Subcutaneous abdominal adipose tissue (tissue), 5 donors: ENCODE results near the gene BLOC1S1.

Source experiments
- H3K27ac ChIP-seq: one replicate; pipeline ENCODE4 v1.7.0; 2013; ENCODE audit warnings: low read depth, mild to moderate bottlenecking, inconsistent platforms, low read length, moderate library complexity
- H3K27me3 ChIP-seq, 5 donors: one replicate each; pipeline ENCODE4 v1.7.0; 2013; ENCODE audit warnings: low read length in 5 of 5, inconsistent platforms in 1 of 5; ENCODE audit not compliant: control insufficient read depth in 5 of 5, insufficient read depth in 4 of 5
- H3K36me3 ChIP-seq, 5 donors: one replicate each; pipeline ENCODE4 v1.7.0; 2013; ENCODE audit warnings: low read length in 5 of 5; ENCODE audit not compliant: control insufficient read depth in 5 of 5, insufficient read depth in 5 of 5
- H3K4me1 ChIP-seq, 5 donors: one replicate each; pipeline ENCODE4 v1.7.0; 2013; ENCODE audit warnings: low read length in 5 of 5, mild to moderate bottlenecking in 3 of 5, moderate library complexity in 1 of 5; ENCODE audit not compliant: control insufficient read depth in 5 of 5, insufficient read depth in 5 of 5
- H3K4me3 ChIP-seq, 5 donors: one replicate each; pipeline ENCODE4 v1.7.0; 2013; ENCODE audit warnings: low read length in 5 of 5, low read depth in 1 of 5
- H3K9ac ChIP-seq, 5 donors: one replicate each; pipeline ENCODE4 v1.7.0; 2013; ENCODE audit warnings: low read length in 5 of 5, mild to moderate bottlenecking in 4 of 5, moderate library complexity in 3 of 5
- H3K9me3 ChIP-seq, 5 donors: one replicate each; pipeline ENCODE4 v1.7.0; 2013; ENCODE audit warnings: low read length in 5 of 5; ENCODE audit not compliant: control insufficient read depth in 5 of 5
- donor health status: healthy.
- donor health status: healthy.
- donor health status: healthy.
- donor health status: healthy.
- donor health status: healthy.

The BLOC1S1 gene

DNA sequence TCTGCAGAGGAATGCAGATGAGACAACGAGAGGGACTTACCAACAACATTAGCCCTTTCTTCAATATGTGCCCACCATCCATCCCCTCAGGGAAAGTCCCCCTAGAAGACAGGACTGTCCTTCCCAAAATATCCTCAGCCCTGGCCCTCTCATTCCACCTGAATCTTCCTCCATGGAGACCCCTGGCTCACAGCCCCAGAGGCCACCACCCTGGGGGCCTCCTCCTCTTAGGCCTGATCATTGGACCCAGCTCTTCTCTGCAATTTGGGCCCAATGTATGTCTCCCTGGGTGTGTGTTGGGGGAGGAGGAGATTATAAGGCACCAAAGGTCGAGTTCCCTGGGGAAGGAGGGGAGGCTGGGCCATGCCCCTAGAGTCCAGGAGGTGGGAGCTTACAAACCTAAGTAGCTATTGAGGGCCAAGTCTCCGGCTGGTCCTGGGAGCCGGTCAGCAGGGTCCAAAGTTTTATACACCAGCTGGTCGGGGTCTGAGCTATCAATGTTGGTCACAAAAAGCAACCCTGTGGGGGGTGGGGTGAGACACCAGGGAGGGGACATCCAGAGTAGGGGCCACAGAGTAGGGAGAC is 16.3 kb upstream of the BLOC1S1 start:
- H3K27me3 ChIP-seq: no peaks in the 10 kb centered on the region
- peaks cover 5 to 49% (median 37%) of the 10 kb centered on the region in 5 donors for H3K4me1 ChIP-seq
- H3K27ac ChIP-seq: peak overlapping the region; percentile 33
- H3K9me3 ChIP-seq: no peaks in the 10 kb centered on the region
- H3K36me3 ChIP-seq: peaks cover 0 to 78% (median 66%) of the 10 kb centered on the region in 5 donors
- H3K4me3 ChIP-seq: no peak overlapping the region
- H3K9ac ChIP-seq: peak overlapping the region in 2 of 5 donors; percentile 6 to 39

DNA sequence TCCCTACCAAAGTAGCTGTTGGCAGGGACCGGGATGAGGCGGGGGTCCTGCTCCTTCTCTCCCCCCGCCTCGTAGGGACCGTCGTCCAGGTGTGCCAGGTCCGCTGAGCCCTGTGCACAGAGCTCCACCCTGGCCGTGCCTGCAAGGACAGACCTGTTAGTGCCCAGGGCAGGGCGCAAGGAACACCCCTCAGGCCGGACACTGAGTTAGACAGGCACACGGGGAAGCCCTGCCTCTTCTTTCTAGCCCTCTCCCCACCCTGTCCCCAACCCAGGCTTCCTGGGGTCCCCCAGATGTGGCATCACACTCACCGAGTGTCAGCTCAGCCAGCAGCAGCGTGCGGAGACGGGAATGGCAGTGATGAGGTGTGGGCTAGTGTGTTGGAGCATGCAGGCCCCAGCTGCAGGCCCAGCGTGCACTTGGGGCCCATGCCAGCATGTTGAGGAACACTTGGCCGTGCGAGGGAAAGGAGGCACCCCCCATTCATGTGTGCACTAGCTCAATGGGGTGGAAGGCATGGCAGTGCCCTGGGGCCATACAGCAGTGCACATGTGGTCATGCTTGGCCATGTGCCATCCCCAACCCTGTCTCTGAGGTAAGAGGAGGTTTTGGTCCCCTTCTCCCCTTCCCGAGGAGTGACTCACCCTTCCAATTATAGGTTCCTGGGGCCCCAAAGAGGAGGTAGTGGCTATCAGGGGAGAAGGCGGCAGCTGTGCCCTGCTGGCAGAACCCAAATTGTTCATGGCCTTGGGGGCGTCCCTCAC is 15.4 kb upstream of the BLOC1S1 start:
- H3K27me3 ChIP-seq: no peaks in the 10 kb centered on the region
- no peaks in the 10 kb centered on the region for H3K9me3 ChIP-seq
- H3K36me3 ChIP-seq: peaks cover 0 to 69% (median 57%) of the 10 kb centered on the region in 5 donors
- peaks cover 5 to 57% (median 46%) of the 10 kb centered on the region in 5 donors for H3K4me1 ChIP-seq
- H3K4me3 ChIP-seq: peak overlapping the region in 1 of 5 donors; percentile 7
- no peak overlapping the region for H3K9ac ChIP-seq
- H3K27ac ChIP-seq: peak overlapping the region; percentile 33

DNA sequence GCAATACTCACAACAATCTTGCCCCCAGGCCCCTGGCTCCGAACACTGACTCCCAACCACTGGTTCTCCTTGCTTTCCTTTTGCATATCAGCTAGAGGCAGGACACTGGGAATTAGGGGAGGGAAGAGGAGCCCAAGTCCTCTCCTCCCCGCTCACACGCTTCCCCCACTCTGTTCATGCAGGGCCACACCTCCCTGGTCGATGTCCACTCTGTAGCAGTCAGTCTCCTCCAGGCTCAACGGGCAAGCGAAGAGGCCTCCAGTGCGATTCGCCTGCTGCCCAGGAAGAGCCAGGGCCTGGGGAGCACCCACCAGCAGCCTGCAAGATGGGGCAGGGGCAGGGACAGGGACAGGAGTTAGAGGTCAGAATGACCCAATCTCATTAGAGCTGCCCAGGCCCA is 13.0 kb upstream of the BLOC1S1 start:
- Histone ChIP-seq H3K27me3 (peaks cover 0 to 5% (median 0%) of the 10 kb centered on the region in 5 donors), H3K36me3 (peaks cover 0 to 45% (median 33%) of the 10 kb centered on the region in 5 donors), H3K9ac (no peak overlapping the region), H3K27ac (peak overlapping the region; percentile 85), H3K9me3 (no peaks in the 10 kb centered on the region), H3K4me3 (peak overlapping the region in 3 of 5 donors; percentile 19 to 28 (median 24)), H3K4me1 (peaks cover 2 to 79% (median 67%) of the 10 kb centered on the region in 5 donors)

DNA sequence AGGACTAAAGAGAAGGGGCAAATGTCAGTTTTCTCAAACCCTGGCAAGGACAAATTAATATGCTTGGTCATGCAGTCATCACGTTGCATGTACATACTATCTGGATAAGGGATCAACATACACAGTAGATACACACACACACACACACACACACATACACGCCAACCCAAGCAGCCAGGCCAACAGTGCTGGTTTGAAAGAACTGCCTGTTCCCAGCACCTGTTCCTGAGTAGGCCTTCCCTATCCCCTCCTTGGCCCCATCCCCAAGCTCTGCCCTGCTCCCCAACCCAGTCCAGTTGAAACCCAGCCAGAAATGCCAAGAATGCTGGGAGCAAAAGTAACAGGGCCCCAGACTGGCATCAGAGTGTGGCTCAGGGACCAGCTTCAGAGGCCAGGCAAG is 12.6 kb upstream of the BLOC1S1 start:
- Histone ChIP-seq H3K36me3 (peaks cover 0 to 41% (median 29%) of the 10 kb centered on the region in 5 donors), H3K4me3 (peak overlapping the region; percentile 0 to 94 (median 47)), H3K4me1 (peaks cover 2 to 82% (median 70%) of the 10 kb centered on the region in 5 donors), H3K27me3 (peaks cover 0 to 5% (median 0%) of the 10 kb centered on the region in 5 donors), H3K27ac (peak overlapping the region; percentile 85), H3K9ac (peak overlapping the region in 3 of 5 donors; percentile 21 to 37 (median 35)), H3K9me3 (no peaks in the 10 kb centered on the region)

DNA sequence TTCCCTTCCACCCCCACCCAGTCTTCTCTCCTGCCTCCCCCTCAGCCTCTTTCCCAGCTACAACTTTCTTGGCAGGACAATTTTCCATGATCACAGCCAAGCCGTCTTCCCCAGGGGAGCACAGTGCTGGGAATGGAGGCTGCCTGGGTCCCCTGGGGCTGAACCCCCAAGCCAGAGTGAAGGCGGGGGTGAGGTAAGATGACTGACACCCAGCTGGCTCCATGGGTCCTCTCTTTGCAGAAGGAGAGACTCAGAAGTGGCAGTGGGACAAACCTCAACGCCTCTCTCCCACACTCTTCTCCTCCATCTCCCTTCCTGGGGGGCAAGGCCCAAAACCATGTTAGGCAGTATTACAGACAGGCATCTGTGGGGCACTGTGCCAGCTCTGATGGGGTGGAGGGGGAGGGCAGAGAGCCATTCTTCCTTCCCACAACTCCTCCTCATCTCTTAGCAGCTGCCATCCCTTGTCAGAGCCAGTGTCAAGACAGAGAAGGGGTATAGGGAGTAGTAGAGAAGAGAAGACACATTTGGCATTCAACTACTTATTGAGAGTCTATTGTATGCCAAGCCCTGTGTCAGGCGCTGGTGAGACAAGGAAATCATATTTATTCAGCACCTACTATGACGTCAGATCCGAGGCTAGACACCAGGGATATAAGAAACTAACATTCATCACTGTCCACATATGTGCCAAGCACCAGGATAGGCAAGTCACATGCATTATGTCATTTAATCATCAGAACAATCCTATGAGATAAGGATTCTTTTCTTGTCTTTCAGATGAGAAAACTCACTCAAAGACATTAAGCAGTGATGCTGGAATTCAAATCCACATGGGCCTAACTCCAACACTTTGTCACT is 11.7 kb upstream of the BLOC1S1 start:
- H3K9ac ChIP-seq: peak overlapping the region in 4 of 5 donors; percentile 21 to 83 (median 58)
- H3K27ac ChIP-seq: peak overlapping the region; percentile 85
- peaks cover 2 to 90% (median 78%) of the 10 kb centered on the region in 5 donors for H3K4me1 ChIP-seq
- peak overlapping the region; percentile 47 to 94 (median 70) for H3K4me3 ChIP-seq
- H3K9me3 ChIP-seq: no peaks in the 10 kb centered on the region
- peaks cover 0 to 32% (median 23%) of the 10 kb centered on the region in 5 donors for H3K36me3 ChIP-seq
- H3K27me3 ChIP-seq: peaks cover 0 to 5% (median 0%) of the 10 kb centered on the region in 5 donors

DNA sequence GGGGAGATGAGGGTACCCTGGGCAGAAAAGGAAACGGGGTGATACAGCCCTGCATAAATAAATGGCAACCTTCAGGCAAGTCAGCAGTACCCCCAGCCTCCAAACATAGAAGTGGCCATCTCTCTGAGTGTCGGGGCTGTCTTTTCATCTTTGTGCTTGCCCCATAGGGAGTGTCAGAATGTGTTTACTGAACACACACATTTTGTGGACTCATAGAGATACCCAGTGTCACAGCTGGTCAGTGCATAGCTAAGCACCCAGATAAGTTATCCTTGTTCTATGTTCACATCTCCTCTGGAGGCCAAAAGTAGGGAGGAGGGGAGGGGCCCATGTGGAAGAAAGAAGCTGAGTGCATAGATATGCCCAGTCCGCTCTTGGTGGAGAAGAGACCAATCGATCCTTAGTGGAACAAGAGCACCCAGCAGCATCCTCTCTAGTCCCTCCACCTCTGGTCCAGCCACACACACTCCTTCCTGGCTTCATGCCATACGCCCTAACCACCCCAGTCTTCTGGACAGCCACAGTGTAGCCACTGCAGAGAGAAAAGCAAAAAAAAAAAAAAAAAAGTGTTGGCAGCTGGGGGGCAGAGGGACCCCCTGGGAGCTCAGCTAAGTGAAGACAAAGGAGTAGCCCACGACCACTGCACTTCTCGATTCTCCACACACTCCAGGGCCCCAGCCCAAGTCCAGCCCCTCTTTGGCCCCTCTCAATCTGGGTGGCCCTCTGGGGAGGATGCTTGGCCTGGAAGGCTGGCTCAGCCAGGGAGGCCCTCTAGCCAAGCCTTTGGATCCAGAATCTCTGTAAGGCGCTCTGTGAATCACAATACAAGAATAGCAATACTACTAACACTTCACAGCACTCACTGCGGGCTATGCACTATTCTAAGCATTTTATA is 10.8 kb upstream of the BLOC1S1 start:
- Histone ChIP-seq H3K36me3 (peaks cover 0 to 23% (median 15%) of the 10 kb centered on the region in 5 donors), H3K9me3 (no peaks in the 10 kb centered on the region), H3K4me3 (peak overlapping the region; percentile 64 to 94 (median 70)), H3K4me1 (peaks cover 2 to 92% (median 85%) of the 10 kb centered on the region in 5 donors), H3K27me3 (peaks cover 0 to 5% (median 0%) of the 10 kb centered on the region in 5 donors), H3K9ac (peak overlapping the region in 3 of 5 donors; percentile 38 to 83 (median 81)), H3K27ac (peak overlapping the region; percentile 85)

DNA sequence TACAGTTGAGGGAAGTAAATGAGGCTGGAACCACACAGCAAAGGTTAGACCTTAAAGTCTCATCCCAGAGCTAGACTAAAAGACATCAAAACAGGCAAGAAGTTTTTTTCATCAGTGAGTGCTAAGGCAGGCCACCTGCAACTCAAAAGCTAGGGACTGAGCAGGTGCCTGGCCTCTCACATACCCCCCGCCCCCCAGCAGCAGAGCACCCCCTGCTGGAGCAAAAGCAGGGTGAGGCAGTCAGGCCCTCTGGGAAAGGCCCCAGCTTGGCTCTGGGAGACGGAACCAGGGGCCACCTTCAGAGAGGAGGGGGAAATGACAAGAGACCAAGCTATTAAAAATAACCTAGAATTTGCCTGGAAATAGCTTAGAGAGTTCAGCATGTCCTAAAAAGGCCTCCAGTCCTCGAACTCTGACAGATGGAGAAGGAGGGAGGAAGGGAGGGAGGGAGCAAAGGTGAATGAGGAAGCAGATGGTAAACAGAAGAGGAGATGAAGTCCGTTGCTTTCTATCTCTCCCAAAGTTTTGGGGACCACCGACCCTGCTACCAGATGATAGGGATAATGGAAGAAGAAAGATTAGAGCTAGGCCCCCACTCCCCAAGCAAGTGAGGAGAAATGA is 10.0 kb upstream of the BLOC1S1 start:
- H3K4me3 ChIP-seq: peak overlapping the region; percentile 64 to 94 (median 70)
- peaks cover 0 to 15% (median 8%) of the 10 kb centered on the region in 5 donors for H3K36me3 ChIP-seq
- peak overlapping the region in 4 of 5 donors; percentile 17 to 83 (median 72) for H3K9ac ChIP-seq
- no peaks in the 10 kb centered on the region for H3K9me3 ChIP-seq
- peaks cover 2 to 88% (median 84%) of the 10 kb centered on the region in 5 donors for H3K4me1 ChIP-seq
- H3K27ac ChIP-seq: peak overlapping the region; percentile 85
- H3K27me3 ChIP-seq: peaks cover 0 to 5% (median 0%) of the 10 kb centered on the region in 5 donors

DNA sequence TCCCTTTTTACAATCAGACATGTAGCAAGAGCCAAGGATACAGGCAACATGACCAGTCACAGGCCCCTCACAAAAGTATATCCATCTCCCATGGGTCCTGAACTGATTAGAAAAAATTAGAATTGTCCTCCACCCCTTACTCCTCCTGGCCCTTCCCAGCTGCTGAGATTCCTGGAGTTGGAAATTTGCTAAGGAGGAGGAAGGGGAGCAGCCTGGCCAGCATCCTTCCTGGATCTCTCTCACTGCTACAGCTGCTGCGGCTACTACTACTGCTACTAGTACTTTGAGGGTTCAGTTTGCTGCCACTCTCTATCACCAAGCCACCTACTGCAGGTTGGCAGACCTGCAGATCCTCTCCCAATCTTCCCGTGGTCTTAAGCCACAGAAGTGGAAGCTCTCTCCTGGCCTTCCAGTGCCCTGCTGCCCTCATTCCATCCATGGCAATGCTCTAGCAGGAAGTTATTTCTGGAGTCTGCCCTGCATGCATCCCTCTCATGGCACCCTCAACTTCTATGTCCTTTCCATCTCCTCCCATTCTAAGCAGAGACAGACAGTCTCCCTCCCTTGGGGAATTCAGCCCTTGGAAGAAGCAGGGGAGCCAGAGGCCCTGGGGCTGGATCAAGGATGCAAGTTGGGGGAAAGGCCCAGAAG is 9.2 kb upstream of the BLOC1S1 start:
- Histone ChIP-seq H3K9ac (peak overlapping the region; percentile 17 to 83 (median 64)), H3K4me3 (peak overlapping the region; percentile 64 to 94 (median 70)), H3K27ac (peak overlapping the region; percentile 85), H3K36me3 (peaks cover 0 to 8% (median 4%) of the 10 kb centered on the region in 5 donors), H3K4me1 (peaks cover 2 to 82% (median 78%) of the 10 kb centered on the region in 5 donors), H3K27me3 (peaks cover 0 to 5% (median 0%) of the 10 kb centered on the region in 5 donors), H3K9me3 (no peaks in the 10 kb centered on the region)
